Small intestine (tissue), 7 donors: ENCODE results near the gene TRNP1. TPM values are rescaled to one million over a fixed set of nuclear protein-coding genes. Genes with fewer than 3 reads are reported as not detected.

Experiments
- DNase-seq, 2 donors: peaks; one replicate each; pipeline versions ENCODE4 v3.0.0 to v3.0.0-alpha.2; 2013
- FAIRE-seq: peaks from 2 replicates; lab custom pipeline; 2012; peaks lifted over from hg19 to GRCh38; lab: Jason Lieb, UNC
- H3K27ac ChIP-seq, 3 donors: one replicate each; pipeline ENCODE4 v1.5.1; 2013; ENCODE audit warnings: low read length in 2 of 3, mild to moderate bottlenecking in 2 of 3, control low read depth in 1 of 3, inconsistent platforms in 1 of 3, low read depth in 1 of 3, moderate library complexity in 1 of 3
- H3K27me3 ChIP-seq, 3 donors: one replicate each; pipeline ENCODE4 v1.6.1; 2013; ENCODE audit warnings: low read length in 3 of 3, inconsistent platforms in 1 of 3; ENCODE audit not compliant: control insufficient read depth in 3 of 3, insufficient read depth in 3 of 3
- H3K36me3 ChIP-seq, 3 donors: one replicate each; pipeline ENCODE4 v1.6.1; 2013; ENCODE audit warnings: low read length in 3 of 3, inconsistent platforms in 1 of 3, low read depth in 1 of 3, mild to moderate bottlenecking in 1 of 3, moderate library complexity in 1 of 3; ENCODE audit not compliant: control insufficient read depth in 3 of 3, insufficient read depth in 2 of 3
- H3K4me1 ChIP-seq, 3 donors: one replicate each; pipeline ENCODE4 v1.6.1; 2013; ENCODE audit warnings: low read length in 2 of 3, inconsistent platforms in 1 of 3, low read depth in 1 of 3, mild to moderate bottlenecking in 1 of 3, moderate library complexity in 1 of 3; ENCODE audit not compliant: control insufficient read depth in 3 of 3, insufficient read depth in 2 of 3
- H3K4me3 ChIP-seq, 3 donors: one replicate each; pipeline ENCODE4 v1.5.1; 2013; ENCODE audit warnings: low read length in 3 of 3, control low read depth in 1 of 3, inconsistent platforms in 1 of 3, low read depth in 1 of 3, mild to moderate bottlenecking in 1 of 3, moderate library complexity in 1 of 3
- H3K9me3 ChIP-seq, 2 donors: one replicate each; pipeline ENCODE4 v1.6.1; 2013; ENCODE audit warnings: low read depth in 1 of 2, low read length in 1 of 2; ENCODE audit not compliant: control insufficient read depth in 2 of 2, insufficient read depth in 1 of 2
- WGBS, 3 donors: extraction: QIAGEN DNeasy Blood & Tissue Kit; methylation state at CpG; one replicate each; pipeline ENCODE4 v1.1.7; 2013; 5-methylcytosine and 5-hydroxymethylcytosine counted together
- polyA plus RNA-seq, 4 donors: library from polyadenylated mRNA; stranded (reverse) in 3 of 4; unstranded in 1 of 4; fragments of 200-250 nt in 3 of 4; fragments of 120-200 nt in 1 of 4; gene quantifications; one replicate each; pipeline versions ENCODE4 v1.2.1 to v1.2.3, GENCODE V29; 2013
- donor health status: healthy with polysubstance abuse.
- donor health status: control.
- donor health status: control.
- donor health status: Bipolar disorder and iron deficiency.
- donor health status: healthy.

TRNP1 gene
- polyA plus RNA-seq, 4 donors, result 4.6 to 15.6 (median 11.8) TPM

DNA sequence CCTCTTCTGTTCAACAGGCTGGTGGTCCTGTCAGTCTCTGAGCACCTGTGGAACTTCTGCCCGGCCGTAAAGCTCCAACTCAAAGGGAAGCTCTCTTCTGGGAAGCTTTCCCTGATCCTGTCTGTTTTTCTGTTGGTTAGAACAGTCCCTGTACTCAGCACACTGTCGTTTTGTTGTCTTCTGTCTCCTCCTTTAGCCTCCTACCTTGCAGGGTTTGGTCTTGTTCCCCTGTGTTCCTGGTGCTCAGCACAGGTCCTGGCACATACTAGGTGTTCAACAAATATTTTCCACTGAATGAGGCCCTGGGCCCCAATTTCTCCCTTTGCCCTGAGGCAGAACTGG lies 32.9 kb upstream of the TRNP1 start:
- FAIRE-seq (no peak), DNase-seq (no peak)
- peak overlapping the region; percentile 33 to 65 (median 57) for H3K27ac ChIP-seq
- 6 to 21% (median 19%) methylated on average over 3 of the region's 3 CpGs for WGBS, 3 donors
- H3K4me1 ChIP-seq, result peaks cover 0 to 4% (median 0%) of the 10 kb centered on the region in 3 donors
- H3K9me3 ChIP-seq, result no peaks in the 10 kb centered on the region
- H3K4me3 ChIP-seq, result peak overlapping the region; percentile 57 to 90 (median 77)
- peaks cover 0 to 13% (median 8%) of the 10 kb centered on the region in 3 donors for H3K27me3 ChIP-seq
- peaks cover 0 to 7% (median 0%) of the 10 kb centered on the region in 3 donors for H3K36me3 ChIP-seq

DNA sequence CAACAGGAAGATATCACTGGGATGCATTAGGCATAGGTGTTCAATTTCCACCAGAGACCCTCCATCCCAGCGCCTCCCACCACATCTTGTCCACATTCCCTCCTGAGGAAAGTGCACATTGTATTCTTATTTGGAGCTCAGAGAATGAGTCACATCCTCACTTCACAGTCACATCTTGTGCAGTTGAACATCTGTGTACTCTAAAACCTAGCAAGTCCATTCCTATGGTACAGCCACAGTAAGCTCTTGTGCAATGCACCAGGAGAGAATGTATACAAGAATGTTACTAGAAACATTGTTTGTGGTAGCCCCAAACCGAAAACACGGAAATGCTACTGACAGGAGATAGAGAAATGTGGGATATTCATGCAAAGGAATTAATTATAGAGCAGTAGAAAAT lies 31.7 kb upstream of the TRNP1 start:
- Histone ChIP-seq H3K4me3 (no peak overlapping the region), H3K9me3 (no peaks in the 10 kb centered on the region), H3K27ac (no peak overlapping the region), H3K4me1 (peaks cover 0 to 4% (median 0%) of the 10 kb centered on the region in 3 donors), H3K27me3 (peaks cover 0 to 13% (median 8%) of the 10 kb centered on the region in 3 donors), H3K36me3 (peaks cover 0 to 7% (median 0%) of the 10 kb centered on the region in 3 donors)
- FAIRE-seq (no peak), DNase-seq (no peak)
- WGBS, 3 donors, result 66 to 82% (median 77%) methylated on average over 3 of the region's 3 CpGs

DNA sequence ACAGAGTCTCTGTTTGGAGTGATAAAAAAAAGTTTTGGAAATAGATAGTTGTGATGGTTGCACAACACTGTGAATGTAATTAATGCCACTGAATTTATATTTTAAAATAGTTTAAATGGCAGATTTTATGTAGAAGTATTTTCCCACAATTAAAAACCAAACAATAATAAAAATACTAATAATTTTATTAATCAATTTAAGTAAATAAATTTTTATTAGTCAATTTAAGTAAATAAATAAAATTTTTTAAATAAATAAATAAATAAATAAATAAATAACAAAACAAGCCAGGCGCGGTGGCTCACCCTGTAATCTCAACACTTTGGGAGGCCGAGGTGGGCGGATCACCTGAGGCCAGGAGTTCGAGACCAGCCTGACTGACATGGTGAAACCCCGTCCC lies 28.3 kb upstream of the TRNP1 start:
- peaks cover 0 to 5% (median 0%) of the 10 kb centered on the region in 3 donors for H3K36me3 ChIP-seq
- H3K9me3 ChIP-seq, result no peaks in the 10 kb centered on the region
- no peak for FAIRE-seq
- DNase-seq, result no peak
- no peak overlapping the region for H3K27ac ChIP-seq
- H3K27me3 ChIP-seq, result peaks cover 0 to 4% (median 3%) of the 10 kb centered on the region in 3 donors
- WGBS, 3 donors, result 86 to 93% (median 92%) methylated on average over 6 of the region's 6 CpGs
- no peak overlapping the region for H3K4me3 ChIP-seq
- H3K4me1 ChIP-seq, result peaks cover 0 to 4% (median 0%) of the 10 kb centered on the region in 3 donors

DNA sequence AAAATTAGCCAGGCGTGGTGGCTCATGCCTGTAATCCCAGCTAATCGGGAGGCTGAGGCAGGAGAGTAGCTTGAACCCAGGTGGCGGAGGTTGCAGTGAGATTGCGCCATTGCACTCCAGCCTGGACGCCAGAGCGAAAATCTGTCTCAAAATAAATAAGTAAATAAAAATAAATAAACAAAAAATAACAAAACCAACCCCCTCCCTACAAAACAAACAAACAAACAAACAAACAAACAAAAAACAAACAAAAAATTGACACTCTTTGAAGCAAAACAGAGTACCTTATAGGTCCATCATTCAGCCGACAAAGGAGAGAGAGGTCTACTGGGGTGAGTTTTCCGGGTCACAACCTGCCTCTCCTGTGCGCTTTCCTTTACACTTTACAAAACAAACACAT lies 27.9 kb upstream of the TRNP1 start:
- Histone ChIP-seq H3K4me3 (no peak overlapping the region), H3K27ac (no peak overlapping the region), H3K4me1 (peaks cover 0 to 4% (median 0%) of the 10 kb centered on the region in 3 donors), H3K27me3 (peaks cover 0 to under 1% (median 0%) of the 10 kb centered on the region in 3 donors), H3K36me3 (peaks cover 0 to 5% (median 0%) of the 10 kb centered on the region in 3 donors), H3K9me3 (no peaks in the 10 kb centered on the region)
- FAIRE-seq (no peak), DNase-seq (no peak)
- WGBS, 3 donors, result 87 to 95% (median 95%) methylated on average over 9 of the region's 9 CpGs

DNA sequence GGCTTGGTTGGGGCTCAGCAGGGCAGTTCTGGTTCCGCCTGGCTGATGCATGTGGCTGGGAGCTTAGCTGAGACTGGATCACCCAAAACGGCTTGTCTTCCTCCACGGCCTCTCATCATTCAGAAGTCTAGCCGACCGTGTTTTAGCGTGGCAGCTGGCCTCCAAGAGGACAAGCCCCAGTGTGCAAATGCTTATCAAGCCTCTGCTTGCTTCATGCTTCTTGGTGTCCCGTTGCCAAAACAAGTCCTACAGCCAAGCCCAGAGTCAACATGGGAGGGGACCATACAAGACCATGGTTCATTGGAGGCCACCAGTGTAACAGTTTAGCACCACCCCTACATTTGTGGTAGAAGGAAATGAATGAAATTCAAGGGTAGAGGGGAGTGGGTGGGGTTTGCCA lies 22.7 kb upstream of the TRNP1 start:
- DNase-seq (peak; percentile 50 to 67), FAIRE-seq (no peak)
- H3K4me1 ChIP-seq, result peaks cover 0 to 3% (median 0%) of the 10 kb centered on the region in 3 donors
- H3K4me3 ChIP-seq, result no peak overlapping the region
- H3K9me3 ChIP-seq, result no peaks in the 10 kb centered on the region
- H3K36me3 ChIP-seq, result peaks cover 0 to 6% (median 0%) of the 10 kb centered on the region in 3 donors
- WGBS, 3 donors, result 27 to 54% (median 41%) methylated on average over 7 of the region's 7 CpGs
- peak overlapping the region in 1 of 3 donors; percentile 22 for H3K27ac ChIP-seq
- no peaks in the 10 kb centered on the region for H3K27me3 ChIP-seq

DNA sequence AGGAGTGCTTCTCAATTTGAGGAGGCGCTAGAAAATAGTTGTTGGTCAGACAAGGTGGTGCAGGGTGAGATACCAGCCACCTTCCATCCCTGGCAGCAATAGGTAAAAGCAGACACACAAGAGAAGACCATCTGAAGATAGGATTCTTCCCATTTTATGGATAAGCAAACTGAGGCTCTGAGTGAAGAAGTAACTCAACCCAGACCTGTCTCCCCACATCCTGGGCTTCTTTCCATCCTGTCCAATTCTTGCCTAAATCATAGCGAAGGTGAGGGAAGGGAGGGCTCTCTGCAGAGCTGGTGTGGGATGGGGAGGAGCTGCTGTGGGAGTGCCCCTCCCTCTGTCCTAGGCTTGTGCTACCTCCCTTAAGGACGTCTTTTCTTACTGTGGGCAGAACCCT lies 21.9 kb upstream of the TRNP1 start:
- no peaks in the 10 kb centered on the region for H3K9me3 ChIP-seq
- DNase-seq (no peak), FAIRE-seq (no peak)
- H3K27ac ChIP-seq, result no peak overlapping the region
- no peak overlapping the region for H3K4me3 ChIP-seq
- WGBS, 3 donors, result 71 to 83% (median 76%) methylated on average over 3 of the region's 3 CpGs
- H3K36me3 ChIP-seq, result peaks cover 0 to 6% (median 0%) of the 10 kb centered on the region in 3 donors
- peaks cover 0 to 4% (median under 1%) of the 10 kb centered on the region in 3 donors for H3K4me1 ChIP-seq
- no peaks in the 10 kb centered on the region for H3K27me3 ChIP-seq

DNA sequence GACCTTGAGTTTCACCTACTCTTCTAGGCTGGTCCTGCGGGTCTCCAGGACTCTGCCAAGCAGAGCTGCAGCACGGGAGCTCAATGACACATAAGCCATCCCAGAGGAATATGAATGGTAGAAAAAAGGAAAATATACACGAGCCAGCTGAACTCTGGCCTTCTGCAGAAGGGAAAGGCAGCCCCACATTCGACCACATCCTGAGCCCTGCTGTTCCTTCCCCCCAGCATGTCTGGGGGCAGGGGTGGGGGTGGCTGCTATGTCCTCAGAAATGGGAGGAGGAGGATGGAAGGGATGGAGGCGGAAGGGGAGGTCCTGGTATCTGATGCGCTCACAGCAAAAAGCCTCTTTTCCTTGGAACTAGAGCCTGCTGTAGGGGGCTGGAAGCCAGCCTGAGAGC lies 21.1 kb upstream of the TRNP1 start:
- Histone ChIP-seq H3K4me1 (peaks cover 0 to 6% (median 2%) of the 10 kb centered on the region in 3 donors), H3K36me3 (peaks cover 0 to 6% (median 0%) of the 10 kb centered on the region in 3 donors), H3K9me3 (no peaks in the 10 kb centered on the region), H3K27ac (no peak overlapping the region), H3K4me3 (no peak overlapping the region), H3K27me3 (no peaks in the 10 kb centered on the region)
- FAIRE-seq, result no peak
- no peak for DNase-seq
- 40 to 55% (median 49%) methylated on average over 6 of the region's 6 CpGs for WGBS, 3 donors

DNA sequence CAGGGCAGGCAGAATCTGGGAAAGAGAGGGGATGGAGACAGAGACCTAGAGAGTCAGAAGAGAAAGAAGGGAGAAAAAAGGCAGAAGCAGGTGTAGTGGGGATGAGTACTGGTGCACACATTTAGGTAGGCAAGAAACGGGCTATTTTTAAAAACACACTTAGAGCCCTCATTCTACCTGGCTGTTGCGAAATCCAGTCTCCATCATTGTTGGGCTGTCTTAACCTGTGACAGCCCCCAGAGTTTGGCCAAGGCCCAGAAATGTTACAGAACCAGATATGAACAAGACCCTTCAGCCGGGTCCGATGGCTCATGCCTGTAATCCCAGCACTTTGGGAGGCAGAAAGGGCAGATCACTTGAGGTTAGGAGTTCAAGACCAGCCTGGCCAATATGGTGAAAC lies 20.7 kb upstream of the TRNP1 start:
- no peak overlapping the region for H3K27ac ChIP-seq

More for the DNA sequence above, 20.7 kb upstream of the TRNP1 start:
- Histone ChIP-seq H3K4me1 (peaks cover 0 to 6% (median 2%) of the 10 kb centered on the region in 3 donors), H3K27me3 (no peaks in the 10 kb centered on the region), H3K4me3 (no peak overlapping the region), H3K9me3 (no peaks in the 10 kb centered on the region), H3K36me3 (peaks cover 0 to 3% (median 0%) of the 10 kb centered on the region in 3 donors)
- WGBS, 3 donors, result 83 to 95% (median 87%) methylated on average over 4 of the region's 4 CpGs
- FAIRE-seq (no peak), DNase-seq (no peak)
